ENCODE results near the gene ZNF775.

The ZNF775 gene

GRCh38 chr7:150346922-150347321 is 32.2 kb upstream of the ZNF775 start:
- H3K36me3 ChIP-seq (ENCODE audit: insufficient read depth, insufficient read length, low read length), result no peaks in the 10 kb centered on the region
- TF ChIP-seq ZNF274 (IDR thresholded peaks at IDR 0.05; ENCODE audit: low read depth, low read length), result no peak
- no peak for TF ChIP-seq YY1 (IDR thresholded peaks at IDR 0.05; ENCODE audit: insufficient read depth, insufficient read length)
- TF ChIP-seq SUZ12 (IDR thresholded peaks at IDR 0.05; ENCODE audit: extremely low read depth, insufficient read depth, insufficient read length), result no peak
- H3K27me3 ChIP-seq (ENCODE audit: insufficient read depth, insufficient read length), result peaks cover 21% of the 10 kb centered on the region
- no peak for DNase-seq (ENCODE audit: low read depth, low spot score)
- H3K9me3 ChIP-seq (ENCODE audit: insufficient read depth, low read length), result peaks cover 25% of the 10 kb centered on the region
- no peak overlapping the region for H3K4me3 ChIP-seq (ENCODE audit: insufficient read length, low read depth)
- H3K4me1 ChIP-seq (ENCODE audit: insufficient read depth, insufficient read length), result peaks cover 4% of the 10 kb centered on the region
- no peak overlapping the region for H3K9ac ChIP-seq (ENCODE audit: insufficient read length, low read depth)

- DNase-seq (ENCODE audit: low read depth, low spot score), result no peak
- Histone ChIP-seq H3K27me3 (ENCODE audit: insufficient read depth, insufficient read length) (no peaks in the 10 kb centered on the region), H3K9ac (ENCODE audit: insufficient read length, low read depth) (no peak overlapping the region), H3K4me1 (ENCODE audit: insufficient read depth, insufficient read length) (no peaks in the 10 kb centered on the region), H3K4me3 (ENCODE audit: insufficient read length, low read depth) (no peak overlapping the region), H3K9me3 (ENCODE audit: insufficient read depth, low read length) (peaks cover 8% of the 10 kb centered on the region; the same call in 1 of the 2 replicates), H3K36me3 (ENCODE audit: insufficient read depth, insufficient read length, low read length) (no peaks in the 10 kb centered on the region)
- no peak for TF ChIP-seq SUZ12 (IDR thresholded peaks at IDR 0.05; ENCODE audit: extremely low read depth, insufficient read depth, insufficient read length)
- no peak for TF ChIP-seq YY1 (IDR thresholded peaks at IDR 0.05; ENCODE audit: insufficient read depth, insufficient read length)
- no peak for TF ChIP-seq ZNF274 (IDR thresholded peaks at IDR 0.05; ENCODE audit: low read depth, low read length)
These were observed 27.4 kb upstream of the ZNF775 start for GRCh38 chr7:150351587-150352194.

- Histone ChIP-seq H3K9ac (ENCODE audit: insufficient read length, low read depth) (no peak overlapping the region), H3K4me1 (ENCODE audit: insufficient read depth, insufficient read length) (no peaks in the 10 kb centered on the region), H3K36me3 (ENCODE audit: insufficient read depth, insufficient read length, low read length) (no peaks in the 10 kb centered on the region), H3K27me3 (ENCODE audit: insufficient read depth, insufficient read length) (no peaks in the 10 kb centered on the region), H3K9me3 (ENCODE audit: insufficient read depth, low read length) (no peaks in the 10 kb centered on the region), H3K4me3 (ENCODE audit: insufficient read length, low read depth) (no peak overlapping the region)
- TF ChIP-seq YY1 (IDR thresholded peaks at IDR 0.05; ENCODE audit: insufficient read depth, insufficient read length) (no peak), SUZ12 (IDR thresholded peaks at IDR 0.05; ENCODE audit: extremely low read depth, insufficient read depth, insufficient read length) (no peak), ZNF274 (IDR thresholded peaks at IDR 0.05; ENCODE audit: low read depth, low read length) (no peak)
- DNase-seq (ENCODE audit: low read depth, low spot score), result no peak
These were observed 23.5 kb upstream of the ZNF775 start for GRCh38 chr7:150355666-150356059.

DNA sequence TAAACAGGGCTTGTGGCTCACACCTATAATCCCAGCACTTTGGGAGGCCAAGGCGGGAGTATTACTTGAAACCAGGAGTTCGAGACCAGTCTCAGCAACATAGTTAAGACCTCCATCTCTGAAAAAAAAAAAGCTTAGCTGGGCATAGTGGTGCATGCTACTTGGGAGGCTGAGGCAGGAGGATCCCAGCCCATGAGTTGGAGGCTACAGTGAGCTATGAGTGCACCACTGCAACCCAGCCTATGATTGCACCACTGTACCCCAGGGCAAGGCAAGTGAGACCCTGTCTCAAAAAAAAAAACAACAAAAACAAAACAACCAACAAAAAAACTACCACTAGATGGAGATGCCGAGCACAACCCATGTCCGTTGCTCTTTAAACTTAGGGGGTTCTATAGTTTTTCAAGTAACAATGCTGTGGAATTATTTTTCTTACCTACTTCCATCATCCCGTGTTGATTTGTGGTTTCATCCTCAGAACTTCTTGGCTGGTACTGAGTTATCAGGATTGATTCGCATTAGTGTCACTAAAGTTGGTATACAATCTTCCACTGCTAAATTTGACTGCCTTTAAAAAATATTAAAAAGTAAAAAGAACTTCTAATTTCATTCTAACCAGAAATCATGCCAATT is 22.7 kb upstream of the ZNF775 start:
- TF ChIP-seq SUZ12 (IDR thresholded peaks at IDR 0.05; ENCODE audit: extremely low read depth, insufficient read depth, insufficient read length) (no peak), ZNF274 (IDR thresholded peaks at IDR 0.05; ENCODE audit: low read depth, low read length) (no peak), YY1 (IDR thresholded peaks at IDR 0.05; ENCODE audit: insufficient read depth, insufficient read length) (no peak)
- DNase-seq (ENCODE audit: low read depth, low spot score), result no peak
- Histone ChIP-seq H3K27me3 (ENCODE audit: insufficient read depth, insufficient read length) (no peaks in the 10 kb centered on the region), H3K4me3 (ENCODE audit: insufficient read length, low read depth) (no peak overlapping the region), H3K9ac (ENCODE audit: insufficient read length, low read depth) (no peak overlapping the region), H3K4me1 (ENCODE audit: insufficient read depth, insufficient read length) (peaks cover under 1% of the 10 kb centered on the region), H3K9me3 (ENCODE audit: insufficient read depth, low read length) (no peaks in the 10 kb centered on the region), H3K36me3 (ENCODE audit: insufficient read depth, insufficient read length, low read length) (no peaks in the 10 kb centered on the region)

- no peak overlapping the region for H3K9ac ChIP-seq (ENCODE audit: insufficient read length, low read depth)
- no peak for TF ChIP-seq YY1 (IDR thresholded peaks at IDR 0.05; ENCODE audit: insufficient read depth, insufficient read length)
- no peak for TF ChIP-seq SUZ12 (IDR thresholded peaks at IDR 0.05; ENCODE audit: extremely low read depth, insufficient read depth, insufficient read length)
- TF ChIP-seq ZNF274 (IDR thresholded peaks at IDR 0.05; ENCODE audit: low read depth, low read length), result no peak
- DNase-seq (ENCODE audit: low read depth, low spot score), result no peak
- no peaks in the 10 kb centered on the region for H3K9me3 ChIP-seq (ENCODE audit: insufficient read depth, low read length)
- H3K4me1 ChIP-seq (ENCODE audit: insufficient read depth, insufficient read length), result peaks cover 3% of the 10 kb centered on the region
- no peaks in the 10 kb centered on the region for H3K27me3 ChIP-seq (ENCODE audit: insufficient read depth, insufficient read length)
- no peak overlapping the region for H3K4me3 ChIP-seq (ENCODE audit: insufficient read length, low read depth)
- H3K36me3 ChIP-seq (ENCODE audit: insufficient read depth, insufficient read length, low read length), result no peaks in the 10 kb centered on the region
These were observed 21.9 kb upstream of the ZNF775 start for GRCh38 chr7:150357270-150357669.

DNA sequence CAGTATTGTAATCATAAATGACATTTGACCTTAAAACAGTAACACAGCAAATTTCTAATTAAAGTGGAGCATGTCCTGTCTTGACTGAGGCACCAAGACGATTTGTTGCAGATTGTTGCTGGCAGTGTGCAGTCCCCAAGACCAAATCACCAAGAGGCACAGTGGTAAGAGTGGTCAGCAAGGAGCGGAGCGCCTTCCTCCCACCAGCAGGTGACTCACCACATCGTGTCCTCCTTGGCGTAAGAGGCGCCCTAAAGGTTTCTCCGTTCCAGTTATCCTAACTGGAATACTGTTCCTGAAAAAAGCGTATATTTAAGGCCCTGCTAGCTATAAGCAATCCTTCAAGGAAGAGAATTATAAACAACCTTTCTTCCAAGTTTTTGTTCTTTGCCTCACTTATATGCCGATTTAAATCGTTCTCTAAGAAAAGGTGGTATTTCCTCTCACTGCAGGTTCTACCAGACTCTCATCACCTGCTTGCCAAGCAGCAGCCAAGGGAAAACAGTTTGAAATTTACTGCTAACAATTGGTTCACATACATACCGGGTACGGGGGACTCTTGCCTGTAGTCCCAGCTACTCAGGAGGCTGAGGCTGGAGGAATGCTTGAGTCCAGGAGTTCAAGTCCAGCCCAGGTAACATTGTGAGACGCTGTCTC is 21.2 kb upstream of the ZNF775 start:
- no peak for DNase-seq (ENCODE audit: low read depth, low spot score)
- Histone ChIP-seq H3K27me3 (ENCODE audit: insufficient read depth, insufficient read length) (no peaks in the 10 kb centered on the region), H3K4me3 (ENCODE audit: insufficient read length, low read depth) (no peak overlapping the region), H3K9me3 (ENCODE audit: insufficient read depth, low read length) (no peaks in the 10 kb centered on the region), H3K4me1 (ENCODE audit: insufficient read depth, insufficient read length) (peaks cover 3% of the 10 kb centered on the region), H3K9ac (ENCODE audit: insufficient read length, low read depth) (no peak overlapping the region), H3K36me3 (ENCODE audit: insufficient read depth, insufficient read length, low read length) (no peaks in the 10 kb centered on the region)
- TF ChIP-seq SUZ12 (IDR thresholded peaks at IDR 0.05; ENCODE audit: extremely low read depth, insufficient read depth, insufficient read length) (no peak), YY1 (IDR thresholded peaks at IDR 0.05; ENCODE audit: insufficient read depth, insufficient read length) (no peak)

DNA sequence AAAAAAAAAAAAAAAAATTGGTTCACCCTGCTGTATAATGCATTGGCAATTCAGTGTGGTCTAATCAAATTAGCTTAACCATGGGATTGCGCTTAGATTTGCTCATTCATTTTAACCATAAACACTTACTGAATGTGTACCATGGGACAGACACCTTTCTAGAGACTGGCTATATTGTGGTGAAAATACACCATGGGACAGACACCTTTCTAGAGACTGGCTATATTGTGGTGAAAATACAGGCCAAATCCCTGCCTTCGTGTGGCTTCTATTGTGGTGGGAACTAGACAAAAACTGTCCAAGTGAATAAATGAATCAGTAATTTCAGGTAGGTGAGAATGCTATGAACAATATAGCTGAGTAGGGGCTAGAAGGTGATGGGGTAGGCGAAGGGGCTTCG is 20.7 kb upstream of the ZNF775 start:
- no peaks in the 10 kb centered on the region for H3K27me3 ChIP-seq (ENCODE audit: insufficient read depth, insufficient read length)
- TF ChIP-seq YY1 (IDR thresholded peaks at IDR 0.05; ENCODE audit: insufficient read depth, insufficient read length) (no peak), SUZ12 (IDR thresholded peaks at IDR 0.05; ENCODE audit: extremely low read depth, insufficient read depth, insufficient read length) (no peak), ZNF274 (IDR thresholded peaks at IDR 0.05; ENCODE audit: low read depth, low read length) (no peak)
- no peak overlapping the region for H3K9ac ChIP-seq (ENCODE audit: insufficient read length, low read depth)
- H3K4me3 ChIP-seq (ENCODE audit: insufficient read length, low read depth), result no peak overlapping the region
- H3K36me3 ChIP-seq (ENCODE audit: insufficient read depth, insufficient read length, low read length), result no peaks in the 10 kb centered on the region
- H3K9me3 ChIP-seq (ENCODE audit: insufficient read depth, low read length), result no peaks in the 10 kb centered on the region
- peaks cover 4% of the 10 kb centered on the region for H3K4me1 ChIP-seq (ENCODE audit: insufficient read depth, insufficient read length)
- no peak for DNase-seq (ENCODE audit: low read depth, low spot score)

Measured in NT2/D1 (cell line).